T-helper 1 cell (primary cell): Measurements from ENCODE around the gene CCSER1.

Experiments
- DNase-seq, 5 donors: peaks; one replicate each; pipeline ENCODE4 v3.0.0-alpha.2; 2012 to 2020
- total RNA-seq, 4 donors: gene quantifications; one replicate each; lab custom pipeline; 2026; lab: John Stamatoyannopoulos, UW

Gene CCSER1
- 1.1 to 6.5 (median 2.9) reads per million in 4 donors for total RNA-seq

DNA sequence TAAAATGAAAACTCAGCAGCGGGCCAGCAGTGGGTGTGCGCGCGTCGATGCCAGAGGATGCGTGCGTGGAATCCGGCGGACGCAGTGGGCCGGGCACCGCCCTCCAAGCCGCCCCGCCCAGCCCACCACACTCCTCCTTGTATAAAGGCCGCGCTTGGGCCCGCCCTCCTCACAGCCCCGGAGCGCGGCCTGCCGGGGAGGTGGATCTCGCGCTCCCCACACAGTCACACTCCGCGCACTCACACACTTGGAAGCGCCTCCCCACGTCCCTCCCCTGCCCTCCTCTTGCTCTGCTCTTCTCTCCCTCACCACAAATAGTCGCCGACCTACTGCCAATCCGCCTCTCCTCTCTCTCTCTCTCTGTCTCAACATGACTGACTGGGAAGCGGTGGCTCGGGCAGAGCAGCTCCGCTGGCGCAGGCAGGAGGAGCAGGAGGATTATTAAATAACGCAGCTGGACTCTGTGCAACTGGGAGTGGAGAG is at the start of gene CCSER1:
CCSER1 (plus strand) TSS at position 172 of the 483 bp plus-strand sequence.
- DNase-seq: peak; percentile 11 to 32 (median 26)

DNA sequence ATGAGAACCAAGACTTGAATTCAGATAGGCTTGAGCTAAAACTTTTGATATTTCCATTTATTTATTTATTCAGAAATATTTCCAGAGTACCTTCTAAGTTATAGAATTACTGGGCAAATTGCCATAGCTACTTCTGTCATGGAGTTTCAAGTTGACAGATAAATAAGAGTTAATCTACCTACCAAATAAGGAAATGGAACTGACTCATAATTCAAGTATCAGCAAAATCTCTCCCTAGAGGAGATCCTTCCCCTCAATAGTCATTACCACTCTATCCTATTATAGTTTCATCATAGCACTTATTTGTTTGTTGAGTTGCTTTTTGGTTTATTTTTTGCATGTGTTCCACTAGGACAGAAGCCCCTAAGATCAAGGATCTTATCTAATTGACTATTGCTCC is 48.8 kb upstream of the CCSER1 start:
- no peak for DNase-seq

DNA sequence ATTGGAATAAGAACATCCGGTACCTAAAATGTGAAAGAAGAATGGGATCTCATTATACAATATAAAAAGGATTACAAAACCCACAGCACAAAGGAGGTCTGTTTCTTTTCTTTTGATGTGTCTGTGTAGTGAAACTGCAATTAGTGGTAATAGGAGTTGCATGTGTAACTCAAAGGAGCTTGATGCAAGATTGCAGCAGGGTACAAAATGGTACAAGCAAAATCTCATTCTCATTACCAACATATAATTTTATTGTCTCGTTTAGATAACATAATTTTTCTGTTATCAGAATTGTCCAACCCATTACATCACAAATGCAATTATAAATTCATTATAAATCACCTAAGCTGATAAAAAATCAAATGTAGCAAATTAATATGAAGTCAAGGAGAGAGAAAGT is 47.1 kb upstream of the CCSER1 start:
- no peak for DNase-seq

DNA sequence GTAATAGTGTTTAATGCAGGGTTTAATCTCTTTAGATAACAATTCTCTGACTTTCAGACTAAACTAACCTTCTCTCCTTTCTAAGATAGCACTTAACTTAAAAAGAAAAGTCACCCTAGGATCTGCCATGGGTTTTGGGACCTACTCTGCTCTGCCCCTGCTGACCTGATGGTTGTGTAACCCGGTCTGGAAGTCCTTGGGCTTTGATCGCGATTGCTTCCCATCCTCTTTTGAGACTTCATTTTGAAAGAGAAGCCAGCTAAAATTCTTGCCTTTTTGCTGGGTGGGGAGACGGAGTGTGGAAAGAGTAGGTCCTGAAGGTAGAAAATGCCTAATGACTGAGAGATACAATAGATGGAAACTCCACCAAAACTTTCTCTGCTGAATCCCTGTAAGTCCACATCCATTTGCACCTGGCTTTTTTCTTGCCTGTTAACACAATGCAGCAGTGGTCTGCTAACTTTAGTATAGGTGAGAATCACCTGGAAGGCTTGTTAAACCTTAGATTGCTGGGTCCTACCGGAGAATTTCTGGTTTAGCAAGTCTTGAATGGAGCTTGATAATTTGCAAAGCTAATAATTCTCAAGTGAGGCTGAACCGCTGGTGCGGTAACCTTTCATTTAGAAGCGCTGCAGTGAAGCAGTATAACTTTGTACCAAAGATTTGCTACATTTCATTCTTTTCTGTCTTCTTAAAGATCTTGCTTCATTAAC is 45.6 kb upstream of the CCSER1 start:
- DNase-seq: no peak

DNA sequence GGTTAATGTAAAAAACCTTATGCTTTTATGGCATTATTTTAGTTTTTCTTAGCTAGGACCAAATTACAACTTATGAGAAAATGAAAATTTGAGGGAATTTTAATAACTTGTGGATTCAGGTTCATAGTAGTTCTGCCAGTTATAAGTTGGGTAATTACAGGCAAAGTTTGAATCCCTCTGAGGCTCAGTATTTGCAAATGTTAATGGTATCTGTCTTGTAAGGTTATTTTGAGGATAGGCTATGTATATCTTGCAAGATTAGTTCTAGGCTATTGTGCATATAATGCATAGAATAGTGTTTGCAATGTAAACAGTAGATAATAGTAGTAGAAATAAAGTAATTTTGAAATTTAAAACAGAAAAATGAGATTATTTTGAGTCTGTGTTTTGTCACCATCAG is 44.7 kb upstream of the CCSER1 start:
- no peak for DNase-seq

DNA sequence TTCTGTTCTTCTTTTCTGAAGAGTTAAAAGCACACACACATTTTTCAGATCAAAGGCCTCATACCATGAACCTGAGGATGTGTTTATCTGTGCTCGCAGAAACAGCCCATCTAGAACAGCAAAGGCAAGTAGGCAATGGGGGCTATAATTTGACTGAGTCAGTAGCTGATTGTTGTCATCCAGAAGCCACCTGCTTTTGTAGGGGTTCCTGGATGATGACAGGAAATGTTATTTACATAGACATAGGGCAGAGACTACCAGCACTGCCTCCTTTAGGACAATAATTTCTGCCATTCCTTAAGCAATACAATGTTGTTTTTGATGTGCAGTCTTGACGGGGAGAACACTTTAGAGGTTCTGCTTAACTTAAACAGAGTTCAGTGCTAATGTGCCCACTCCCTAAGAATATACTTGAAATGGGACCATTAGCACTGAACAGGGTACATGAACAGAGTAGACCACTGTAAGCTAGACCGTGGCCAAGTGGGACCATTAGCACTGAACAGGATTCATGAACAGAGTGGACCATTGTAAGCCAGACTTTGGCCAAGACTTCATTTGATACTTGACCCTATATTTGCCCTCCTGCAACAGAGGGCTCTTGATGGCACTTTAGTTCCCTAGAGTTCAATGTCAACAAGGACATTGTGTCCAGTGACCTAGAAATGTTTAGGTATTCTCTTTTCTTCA is 42.8 kb upstream of the CCSER1 start:
- DNase-seq: no peak

DNA sequence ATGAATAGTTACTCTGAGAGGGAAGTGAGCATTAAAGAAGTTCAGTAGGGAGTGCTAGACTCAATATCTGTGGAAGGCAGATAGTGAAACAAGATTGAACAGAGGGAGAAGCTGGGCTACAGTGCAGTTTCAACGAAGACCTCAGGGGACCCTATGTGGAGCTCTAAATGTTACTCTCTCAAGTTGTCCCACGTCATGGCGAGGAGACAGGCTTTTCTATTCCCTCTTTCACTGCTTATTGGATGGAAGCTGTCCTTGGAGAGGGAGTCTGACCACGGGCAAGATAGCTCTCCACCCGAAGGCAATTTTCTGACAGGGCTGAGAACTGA is 42.3 kb upstream of the CCSER1 start:
- DNase-seq: no peak

DNA sequence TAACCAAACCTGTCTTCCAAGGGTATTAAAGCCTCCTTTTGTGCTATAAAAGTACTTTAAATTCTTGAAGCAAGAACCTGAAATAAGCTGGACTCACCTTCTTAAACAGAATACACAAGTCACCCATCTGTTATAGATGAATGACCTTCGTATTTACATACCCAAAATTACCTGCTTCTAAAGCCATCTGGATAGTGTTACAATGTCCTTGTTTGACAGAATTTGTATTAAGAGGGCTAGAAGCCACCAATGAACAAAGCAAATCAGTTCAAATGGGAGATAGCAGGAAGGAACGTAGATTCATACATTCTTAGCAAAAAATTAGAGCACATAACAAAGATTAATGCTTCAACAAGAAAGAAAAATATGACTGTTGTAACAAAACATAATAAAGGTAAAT is 33.7 kb upstream of the CCSER1 start:
- no peak for DNase-seq

DNA sequence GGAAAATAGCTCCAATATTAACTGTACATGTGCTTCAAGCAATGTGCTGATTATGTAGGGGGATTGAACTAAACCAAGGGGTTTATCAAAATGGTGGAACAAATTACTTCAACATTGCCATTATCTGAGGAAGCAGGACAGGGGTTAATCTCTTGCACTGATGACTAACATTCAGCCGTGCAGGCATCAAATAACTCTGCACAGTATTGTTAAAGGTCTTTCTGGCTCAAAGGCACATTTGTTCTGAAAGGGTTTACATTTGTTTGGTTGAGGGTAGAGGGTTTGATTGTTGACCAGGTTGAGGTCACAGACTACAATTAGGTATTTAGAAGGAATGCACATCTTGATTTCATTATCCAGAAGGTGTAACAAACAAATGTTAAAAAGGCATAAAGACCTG is 32.2 kb upstream of the CCSER1 start:
- DNase-seq: no peak

DNA sequence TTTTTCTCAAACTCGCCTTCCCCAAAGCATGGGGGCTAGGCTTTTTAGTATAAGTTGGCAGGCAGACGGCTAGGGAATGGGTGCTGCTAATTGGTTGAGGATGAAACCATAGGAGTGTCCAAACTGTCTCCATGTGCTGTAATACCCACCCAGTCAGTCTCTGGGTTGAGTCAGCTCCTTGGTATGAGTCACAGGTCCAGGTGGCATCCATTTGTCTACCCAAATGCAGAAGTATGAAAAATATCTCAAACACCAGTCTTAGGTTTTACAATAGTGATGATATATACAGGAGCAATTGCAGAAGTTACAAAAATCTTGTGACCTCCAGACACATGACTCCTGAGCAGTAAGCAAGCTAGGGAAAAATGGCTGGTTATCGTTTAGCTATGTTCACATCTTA is 27.4 kb upstream of the CCSER1 start:
- no peak for DNase-seq

DNA sequence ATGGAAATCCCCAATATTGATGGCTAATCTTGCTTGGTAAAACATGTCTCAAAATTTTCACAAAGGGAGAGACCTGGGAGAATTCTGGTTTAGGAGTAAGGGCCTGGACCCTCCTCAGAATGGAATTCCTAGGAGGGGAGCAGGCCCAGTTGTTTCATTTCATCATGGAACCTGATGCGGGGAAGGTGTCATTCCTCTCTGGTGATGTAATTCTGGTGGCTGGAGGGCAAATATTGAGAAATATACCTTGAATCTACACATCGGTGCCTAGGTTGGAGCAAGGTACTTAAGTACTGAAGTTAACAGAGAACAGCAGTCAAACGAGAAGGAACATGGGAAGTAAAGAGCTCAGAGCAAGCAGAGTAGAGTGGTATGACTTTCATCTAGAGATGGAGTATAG is 23.2 kb upstream of the CCSER1 start:
- no peak for DNase-seq

DNA sequence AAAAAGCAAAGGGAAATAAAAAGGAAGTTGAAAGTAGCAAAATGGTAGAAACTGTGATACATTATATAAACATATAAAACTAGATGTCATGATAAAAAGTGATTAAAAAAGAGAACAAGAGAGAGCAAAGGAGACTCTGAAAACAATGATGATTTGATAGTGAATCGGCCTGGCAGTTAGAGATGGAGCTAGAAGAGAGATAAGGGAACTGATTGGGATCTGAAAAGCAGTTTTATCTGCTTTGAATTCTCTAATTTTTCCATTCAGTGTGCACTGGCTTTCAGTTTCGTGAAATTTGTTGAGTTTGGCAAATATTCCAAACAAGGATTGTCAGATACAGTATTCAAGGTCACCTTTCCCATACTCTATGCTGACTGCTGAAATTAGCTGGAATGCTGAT is 21.9 kb upstream of the CCSER1 start:
- DNase-seq: no peak

DNA sequence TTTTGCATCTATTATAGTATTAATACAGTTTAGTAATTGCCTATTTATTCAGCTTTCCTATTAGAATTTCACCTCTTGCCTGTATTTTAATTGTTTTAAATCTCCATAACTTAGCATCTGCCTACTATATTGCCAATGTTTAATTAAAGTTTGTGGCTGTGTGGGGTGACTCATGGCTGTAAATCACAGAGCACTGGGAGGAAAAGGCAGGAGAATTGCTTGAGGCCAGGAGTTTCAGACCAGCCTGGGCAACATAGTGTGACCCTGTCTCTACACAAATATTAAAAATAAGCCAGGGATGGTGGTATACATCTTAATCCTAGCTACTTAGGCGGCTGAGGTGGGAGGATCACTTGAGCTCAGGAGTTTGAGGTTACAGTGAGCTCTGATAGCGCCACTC is 14.5 kb upstream of the CCSER1 start:
- no peak for DNase-seq

DNA sequence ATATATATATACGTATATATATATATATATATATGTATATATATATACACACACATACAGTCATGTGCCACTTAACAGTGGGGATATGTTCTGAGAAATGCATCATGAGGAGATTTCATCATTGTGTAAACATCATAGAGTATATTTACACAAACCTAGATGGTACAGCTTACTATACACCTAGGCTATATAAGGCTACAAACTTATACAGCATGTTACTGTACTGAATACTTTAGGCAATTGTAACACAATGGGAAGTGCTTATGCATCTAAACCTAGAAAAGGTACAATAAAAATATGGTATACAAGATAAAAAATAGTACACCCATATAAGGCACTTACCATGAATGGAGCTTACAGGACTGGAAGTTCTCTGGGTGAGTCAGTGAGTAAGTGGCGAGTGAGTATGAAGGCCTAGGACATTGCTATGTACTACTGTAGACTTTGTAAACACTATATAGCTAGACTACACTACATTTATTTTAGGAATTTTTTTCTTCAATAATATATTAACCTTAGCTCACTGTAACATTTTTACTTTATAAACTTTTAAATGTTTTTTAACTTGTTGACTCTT is 13.2 kb upstream of the CCSER1 start:
- DNase-seq: no peak

DNA sequence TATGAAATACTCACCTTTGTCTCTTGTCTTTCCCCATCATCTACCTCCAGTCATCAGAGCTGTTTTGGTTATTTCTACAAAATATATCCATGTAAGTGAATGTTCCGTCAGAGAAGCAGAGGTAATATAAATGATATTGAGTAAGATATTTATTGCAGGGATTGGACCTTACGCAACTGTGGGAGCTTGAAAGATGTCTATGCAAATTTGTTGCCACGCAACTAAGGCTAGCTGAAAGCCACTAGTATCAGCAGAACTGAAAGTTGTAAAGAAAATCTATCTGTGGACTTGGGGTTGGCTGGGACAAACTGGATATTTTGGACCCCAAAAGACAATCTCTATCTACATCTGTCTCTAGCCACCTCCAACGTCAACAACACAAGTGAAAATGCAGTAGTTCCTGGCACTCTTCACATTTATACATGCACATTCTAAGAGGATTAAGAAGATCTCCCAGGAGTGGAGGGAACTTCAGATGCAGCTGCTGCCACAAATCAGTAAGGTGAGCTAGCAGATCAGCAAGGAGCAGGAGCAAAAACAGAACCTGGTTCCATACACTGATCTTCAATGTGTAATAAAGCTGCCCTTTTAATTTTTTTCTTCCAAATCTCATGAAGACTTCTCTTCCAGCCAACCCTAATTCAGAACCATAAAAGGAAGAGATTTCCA is 8.5 kb upstream of the CCSER1 start:
- DNase-seq: no peak

DNA sequence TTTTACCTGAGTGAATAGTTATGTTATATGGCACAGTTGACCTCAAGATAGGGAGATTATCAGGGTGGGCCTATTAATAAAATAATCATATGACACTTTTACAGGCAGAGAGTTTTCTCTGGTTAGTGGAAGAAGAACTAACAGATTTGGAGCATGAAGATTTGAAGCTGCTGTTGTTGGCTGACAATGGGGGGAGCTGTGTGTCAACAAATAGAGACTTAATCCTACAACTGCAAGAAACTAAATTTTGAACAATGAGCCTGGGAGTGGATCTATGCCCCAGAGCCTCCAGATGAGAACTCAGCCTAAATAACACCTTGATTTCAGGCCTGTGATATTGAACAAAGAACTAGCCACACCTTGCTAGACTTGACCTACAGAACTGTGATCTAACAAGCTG is 7.2 kb upstream of the CCSER1 start:
- no peak for DNase-seq

DNA sequence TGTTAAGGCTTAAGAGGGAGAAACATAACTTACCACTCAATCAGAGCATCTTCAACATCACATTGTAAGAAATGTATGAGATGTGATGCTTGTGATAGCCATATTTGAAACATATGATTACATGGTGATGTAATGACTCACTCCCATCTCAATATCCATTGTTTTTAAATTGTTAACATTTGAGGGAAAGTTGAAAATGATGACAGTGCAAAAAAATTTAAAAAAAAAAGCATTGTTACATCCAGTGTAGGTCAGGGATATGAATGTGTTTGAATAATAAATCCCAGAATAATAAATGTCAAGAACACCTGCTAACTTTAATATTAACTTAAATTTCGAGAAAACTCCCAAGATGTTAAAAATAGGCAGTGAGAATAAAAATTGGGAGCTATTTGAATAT is 6.4 kb upstream of the CCSER1 start:
- no peak for DNase-seq

DNA sequence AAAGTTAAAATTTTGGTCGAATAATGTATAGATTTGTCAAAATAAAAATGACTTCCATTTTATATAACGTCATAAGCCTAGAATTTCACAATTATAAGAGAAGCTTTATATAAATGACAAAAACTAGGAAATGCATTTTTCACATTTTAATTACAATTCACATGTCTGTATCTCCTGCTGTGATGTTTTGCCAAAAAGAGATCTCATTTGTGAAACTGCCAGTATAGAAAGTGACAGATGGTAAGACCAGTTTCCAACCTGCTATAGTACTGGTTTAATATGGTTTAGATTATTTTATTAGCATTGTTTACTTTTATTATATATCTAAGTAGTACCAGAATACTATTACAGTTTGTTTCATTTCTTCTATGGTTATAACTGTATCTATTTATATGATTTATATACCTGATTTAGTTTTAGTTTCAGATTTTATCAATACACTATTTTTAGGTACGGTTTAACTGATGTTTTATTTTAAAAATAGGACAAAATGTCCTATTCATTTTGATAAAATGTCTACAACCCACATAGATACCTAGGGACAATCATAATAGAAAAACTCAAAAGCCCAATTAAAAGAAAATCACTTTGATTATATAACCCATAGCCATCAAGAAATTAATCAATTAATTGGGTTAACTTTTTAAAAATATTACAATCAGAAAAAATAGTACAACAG is 5.4 kb upstream of the CCSER1 start:
- DNase-seq: no peak

DNA sequence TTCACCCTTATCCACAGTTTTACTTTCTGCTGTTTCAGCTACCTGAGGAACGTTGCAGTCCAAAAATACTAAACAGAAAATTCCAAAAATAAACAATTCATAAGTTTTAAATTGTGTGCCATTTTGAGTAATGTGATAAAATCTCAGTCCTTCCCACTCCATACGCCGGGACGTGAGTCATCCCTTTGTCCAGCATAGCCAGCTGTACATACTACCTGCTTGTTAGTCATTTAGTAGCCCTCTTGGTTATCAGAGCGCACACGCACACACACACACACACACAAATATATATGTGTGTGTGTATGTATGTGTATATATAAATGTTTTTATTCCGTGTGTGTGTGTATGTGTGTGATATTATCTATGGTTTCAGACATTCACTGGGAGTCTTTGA is 4.8 kb upstream of the CCSER1 start:
- DNase-seq: no peak

DNA sequence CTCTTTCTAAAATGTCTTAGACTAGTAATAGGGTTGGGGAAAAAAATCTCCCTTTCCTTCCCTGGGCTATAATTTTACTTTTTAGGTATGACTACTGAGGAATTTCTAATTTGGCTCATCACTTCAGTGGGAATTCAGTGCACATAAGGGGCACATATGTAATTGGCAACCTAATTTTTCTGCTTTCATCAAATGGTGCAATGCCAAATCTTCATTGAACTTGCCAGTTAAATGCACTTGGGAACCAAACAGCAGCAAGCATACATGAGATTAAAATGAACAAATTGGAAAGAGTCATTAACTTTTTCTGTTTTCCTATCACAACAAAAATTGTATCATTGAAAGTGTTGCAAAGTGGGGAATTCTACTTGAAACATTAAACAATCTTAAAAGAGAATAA is 2.9 kb upstream of the CCSER1 start:
- no peak for DNase-seq

DNA sequence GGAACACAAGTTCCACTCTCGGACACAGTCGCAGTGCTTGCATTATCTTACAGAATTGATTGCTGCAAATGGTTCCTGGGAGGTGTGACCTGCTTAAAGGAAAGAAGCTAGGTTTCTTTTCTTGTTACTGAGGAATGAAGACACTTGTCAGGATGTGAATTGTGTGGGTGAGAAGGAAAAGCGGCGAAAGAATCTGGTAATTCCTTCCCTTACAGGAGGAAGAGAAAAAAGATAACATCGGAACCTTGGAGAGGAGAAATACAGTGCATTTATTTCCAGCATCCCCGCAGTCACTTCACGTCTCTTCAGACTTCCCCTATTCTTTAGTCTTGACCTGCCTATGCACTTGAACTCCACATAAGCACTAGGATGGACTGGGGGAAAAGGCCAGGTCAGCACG is 389 bp upstream of the CCSER1 start:
- DNase-seq: no peak

DNA sequence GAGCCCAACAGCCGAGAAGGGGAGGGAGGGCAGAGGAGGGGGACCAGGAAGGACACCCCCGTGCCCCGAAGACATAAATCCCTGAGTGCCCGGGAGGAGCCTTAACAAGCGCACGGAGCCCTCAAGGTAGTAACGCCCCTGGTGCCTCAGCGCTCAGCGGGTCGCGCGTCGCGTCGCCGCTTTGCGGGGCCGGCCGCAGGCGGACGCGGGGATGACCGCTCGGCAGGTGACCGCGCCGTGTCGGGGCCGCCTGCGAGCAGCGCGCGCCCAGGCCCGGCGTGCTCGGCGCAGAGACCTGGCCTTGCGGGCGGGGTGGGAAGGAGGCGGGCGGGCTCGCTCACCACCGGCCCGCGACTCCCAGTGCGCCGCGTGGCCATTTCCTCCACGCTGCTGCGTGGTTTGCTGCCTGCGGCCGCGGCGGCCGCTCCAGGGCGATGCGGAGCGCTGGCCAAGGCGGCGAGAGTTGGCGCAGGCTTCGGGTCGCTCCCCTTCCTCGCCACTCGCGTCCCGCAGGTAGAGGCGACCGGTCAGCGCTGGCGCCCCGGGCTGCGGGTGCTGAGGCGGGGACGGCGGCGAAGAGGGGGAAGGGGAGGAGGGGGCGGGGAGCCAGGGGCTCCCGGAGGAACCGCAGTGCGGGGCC is 632 bp downstream of the CCSER1 start:
- peak in 2 of 5 donors; percentile 1 to 10 for DNase-seq
